ENCODE results near the gene CLHC1.

DNA sequence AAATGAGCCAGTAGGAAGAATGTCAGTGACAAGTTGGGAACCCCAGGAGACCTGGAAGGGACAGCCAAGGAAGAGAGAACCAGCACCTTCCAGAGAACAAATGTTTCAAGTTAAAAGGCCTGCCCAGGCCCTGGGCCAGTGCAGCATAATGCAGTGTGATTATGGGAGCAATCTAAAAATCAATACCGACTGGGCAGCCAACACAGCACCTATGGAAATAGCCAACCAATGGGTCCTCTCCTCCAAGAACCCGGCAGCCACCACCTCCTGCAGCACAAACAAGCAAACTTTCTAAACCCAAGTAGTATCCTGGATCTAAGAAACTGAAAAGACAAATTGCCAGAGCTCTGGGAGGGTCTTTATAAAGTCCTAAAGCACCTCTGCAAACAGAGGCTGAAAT, 71.7 kb downstream of the CLHC1 start:
- TF ChIP-seq, protein P1, sequence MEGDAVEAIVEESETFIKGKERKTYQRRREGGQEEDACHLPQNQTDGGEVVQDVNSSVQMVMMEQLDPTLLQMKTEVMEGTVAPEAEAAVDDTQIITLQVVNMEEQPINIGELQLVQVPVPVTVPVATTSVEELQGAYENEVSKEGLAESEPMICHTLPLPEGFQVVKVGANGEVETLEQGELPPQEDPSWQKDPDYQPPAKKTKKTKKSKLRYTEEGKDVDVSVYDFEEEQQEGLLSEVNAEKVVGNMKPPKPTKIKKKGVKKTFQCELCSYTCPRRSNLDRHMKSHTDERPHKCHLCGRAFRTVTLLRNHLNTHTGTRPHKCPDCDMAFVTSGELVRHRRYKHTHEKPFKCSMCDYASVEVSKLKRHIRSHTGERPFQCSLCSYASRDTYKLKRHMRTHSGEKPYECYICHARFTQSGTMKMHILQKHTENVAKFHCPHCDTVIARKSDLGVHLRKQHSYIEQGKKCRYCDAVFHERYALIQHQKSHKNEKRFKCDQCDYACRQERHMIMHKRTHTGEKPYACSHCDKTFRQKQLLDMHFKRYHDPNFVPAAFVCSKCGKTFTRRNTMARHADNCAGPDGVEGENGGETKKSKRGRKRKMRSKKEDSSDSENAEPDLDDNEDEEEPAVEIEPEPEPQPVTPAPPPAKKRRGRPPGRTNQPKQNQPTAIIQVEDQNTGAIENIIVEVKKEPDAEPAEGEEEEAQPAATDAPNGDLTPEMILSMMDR (IDR thresholded peaks at IDR 0.05), result no peak
- TF ChIP-seq POLR2A (IDR thresholded peaks at IDR 0.05), result no peak
